ENCODE results near the gene SPATA19.

The SPATA19 gene

DNA sequence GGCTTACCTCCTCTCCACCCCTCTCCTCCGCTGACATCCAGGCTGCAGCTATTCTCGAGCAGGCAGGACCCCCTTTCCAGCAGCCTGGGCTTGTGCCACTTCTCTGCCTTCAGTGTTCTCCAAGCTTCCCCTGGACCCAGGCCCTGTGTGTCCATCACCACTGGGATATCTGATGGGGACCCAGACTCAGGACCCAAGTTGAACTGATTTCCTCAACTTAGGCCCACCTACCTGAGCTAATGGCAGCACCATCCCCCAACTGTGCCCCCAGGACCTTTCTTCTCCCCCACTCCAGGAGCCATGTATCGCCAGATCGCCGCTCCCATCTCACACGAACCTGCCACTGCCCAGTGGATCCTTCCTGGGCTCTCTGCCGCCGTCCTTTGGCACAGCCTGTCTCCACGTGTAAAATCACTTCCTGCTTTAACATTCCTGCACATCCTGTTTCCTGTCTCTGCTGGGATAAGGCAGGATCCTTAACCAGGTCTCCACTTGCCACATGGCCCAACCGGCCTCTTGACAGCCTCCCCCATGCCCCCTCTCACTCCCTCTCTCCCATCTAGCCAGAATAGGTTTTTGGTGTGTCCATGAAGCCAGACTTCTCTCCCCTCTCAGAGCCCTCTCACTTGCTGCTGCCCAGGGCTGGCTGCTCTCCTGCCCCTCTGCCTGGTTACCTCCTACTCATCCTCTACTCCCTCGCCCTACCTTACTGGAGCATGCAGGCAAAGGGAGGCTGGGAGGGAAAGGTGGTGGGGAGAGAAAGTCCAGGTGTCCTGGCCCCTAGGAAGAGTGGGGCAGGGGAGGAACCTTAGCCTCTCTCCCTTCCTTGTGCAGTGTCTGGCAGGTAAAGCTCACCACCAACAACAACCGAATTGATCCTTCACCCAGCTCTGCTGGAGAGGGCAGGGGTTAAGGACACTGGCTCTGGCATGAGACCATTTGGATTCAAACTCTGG is 9.4 kb downstream of the SPATA19 start:
- DNase-seq (ENCODE audit: low read depth in 2 of 2), result no peak

DNA sequence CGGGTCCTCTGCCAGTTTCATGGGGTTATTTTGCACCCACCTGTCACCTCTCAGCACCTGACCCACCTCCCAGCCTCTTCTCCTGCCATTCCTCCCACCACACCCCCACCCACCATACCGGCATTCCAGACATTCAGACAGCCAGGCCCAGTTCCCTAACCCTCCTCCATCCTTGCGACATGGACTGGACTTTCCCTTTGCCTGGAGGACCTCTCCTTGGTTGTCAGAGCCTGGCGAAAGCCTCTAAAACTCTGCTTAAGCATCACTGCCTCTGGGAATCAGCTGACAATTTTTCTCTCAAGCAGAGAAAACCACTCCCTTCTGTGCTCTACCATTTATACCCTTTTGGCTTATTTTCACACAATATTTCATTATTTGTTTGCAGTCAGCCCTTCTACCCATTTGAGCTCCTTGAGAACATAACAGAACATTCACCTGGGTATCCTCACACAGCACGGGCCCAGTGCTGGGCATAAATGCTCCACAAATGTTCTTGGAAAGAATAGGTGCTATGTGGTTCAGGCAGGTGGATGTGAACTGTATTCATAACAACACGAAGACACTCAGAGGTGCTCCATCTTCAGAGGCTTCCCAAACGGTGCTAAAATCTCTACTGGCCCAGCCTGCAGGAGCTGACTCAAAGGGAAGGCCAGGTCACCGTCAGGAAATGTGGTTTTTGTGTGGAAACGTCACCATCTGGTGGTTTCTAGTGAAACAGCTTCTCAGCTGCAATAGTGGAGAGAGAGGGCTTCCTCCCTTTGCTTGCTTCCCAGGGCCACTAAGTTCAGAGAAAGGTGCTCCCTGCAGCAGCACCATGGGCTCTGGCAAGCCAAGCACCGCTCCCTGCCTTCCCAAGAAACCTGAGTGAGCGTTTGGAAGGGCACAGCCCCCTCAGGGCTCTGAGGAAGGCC is 10.4 kb downstream of the SPATA19 start:
- DNase-seq (ENCODE audit: low read depth in 2 of 2), result no peak

DNA sequence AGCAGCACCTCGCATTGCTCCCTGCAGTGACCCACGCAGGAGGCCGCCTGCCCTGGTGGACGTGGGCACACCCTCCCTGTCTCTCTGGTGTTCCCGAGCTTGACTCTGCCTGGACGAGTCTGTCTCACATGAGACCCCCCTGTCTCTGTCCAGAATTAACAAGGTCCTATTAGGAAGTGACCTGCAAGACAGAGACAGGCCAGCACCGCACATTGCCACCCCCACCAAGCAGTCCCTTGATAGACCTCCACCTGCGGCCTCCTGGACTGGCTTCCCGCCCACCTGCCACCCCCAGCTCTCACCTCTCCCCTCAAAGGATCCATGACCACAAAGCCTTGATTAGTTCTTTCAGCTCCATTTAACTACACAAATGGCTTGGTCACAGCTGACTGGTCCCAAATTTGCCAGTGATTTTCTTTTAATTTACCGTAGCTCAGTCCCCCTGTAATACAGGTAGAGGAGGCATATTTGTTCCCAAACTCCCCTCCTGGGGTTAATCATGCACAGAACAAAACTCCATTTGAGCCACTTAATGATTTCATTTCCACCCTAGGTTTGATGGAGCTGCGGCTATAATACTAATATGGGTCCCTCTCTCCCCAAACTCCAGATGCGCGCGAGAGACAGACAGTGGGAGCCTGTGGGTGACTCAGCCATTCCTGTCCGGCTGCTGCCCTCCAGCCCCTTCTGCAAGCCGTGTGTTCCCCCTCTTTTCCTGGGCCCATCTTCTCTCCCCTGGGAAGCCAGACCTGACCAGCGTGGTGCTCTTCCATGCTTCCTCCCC is 11.2 kb downstream of the SPATA19 start:
- no peak for DNase-seq (ENCODE audit: low read depth in 2 of 2)

DNA sequence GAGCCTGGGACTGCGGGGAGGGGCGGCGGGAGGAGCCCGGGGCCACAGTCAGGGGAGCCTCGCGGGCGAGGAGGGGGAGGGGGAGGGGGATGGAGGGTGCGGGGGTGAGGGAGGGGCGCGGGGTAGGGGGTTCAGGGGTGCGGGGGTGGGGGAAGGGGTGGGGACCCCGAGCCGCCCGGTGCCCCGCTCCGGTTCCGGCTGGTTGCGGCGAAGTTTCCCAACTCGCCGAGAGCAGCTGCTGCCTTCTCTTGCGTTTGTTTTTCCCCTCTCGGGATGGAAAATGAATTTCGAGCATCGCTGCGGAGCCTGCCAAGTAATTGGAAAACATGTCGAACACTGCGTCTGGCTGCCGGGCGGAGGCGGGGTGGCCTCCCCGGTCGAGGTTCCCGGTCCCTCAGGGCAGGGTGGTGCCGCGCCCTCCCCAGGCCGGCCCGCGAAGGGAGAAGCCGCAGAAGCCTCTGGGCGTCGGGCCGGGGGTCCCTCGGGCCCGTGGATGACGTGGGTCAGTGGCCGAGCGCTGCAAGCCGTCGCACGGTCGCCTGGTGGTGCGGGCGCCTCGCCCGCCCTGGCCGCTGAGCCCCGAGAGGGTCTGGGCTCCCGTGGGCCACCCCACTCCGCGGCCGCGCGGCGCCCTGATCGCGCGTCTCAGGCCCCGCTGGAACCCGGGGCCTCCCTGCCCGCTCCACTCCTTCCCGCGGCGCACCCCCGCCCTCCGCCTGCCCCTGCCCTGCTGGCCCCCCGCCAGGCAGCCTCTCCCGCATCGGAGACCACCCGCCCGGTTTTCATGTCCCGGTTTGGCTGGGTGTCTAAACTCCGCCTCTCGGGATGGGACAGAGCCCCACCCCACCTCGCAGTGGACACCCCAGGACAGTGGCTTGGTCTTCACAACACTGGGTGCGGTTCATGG is 12.1 kb downstream of the SPATA19 start:
- no peak for DNase-seq (ENCODE audit: low read depth in 2 of 2)

DNA sequence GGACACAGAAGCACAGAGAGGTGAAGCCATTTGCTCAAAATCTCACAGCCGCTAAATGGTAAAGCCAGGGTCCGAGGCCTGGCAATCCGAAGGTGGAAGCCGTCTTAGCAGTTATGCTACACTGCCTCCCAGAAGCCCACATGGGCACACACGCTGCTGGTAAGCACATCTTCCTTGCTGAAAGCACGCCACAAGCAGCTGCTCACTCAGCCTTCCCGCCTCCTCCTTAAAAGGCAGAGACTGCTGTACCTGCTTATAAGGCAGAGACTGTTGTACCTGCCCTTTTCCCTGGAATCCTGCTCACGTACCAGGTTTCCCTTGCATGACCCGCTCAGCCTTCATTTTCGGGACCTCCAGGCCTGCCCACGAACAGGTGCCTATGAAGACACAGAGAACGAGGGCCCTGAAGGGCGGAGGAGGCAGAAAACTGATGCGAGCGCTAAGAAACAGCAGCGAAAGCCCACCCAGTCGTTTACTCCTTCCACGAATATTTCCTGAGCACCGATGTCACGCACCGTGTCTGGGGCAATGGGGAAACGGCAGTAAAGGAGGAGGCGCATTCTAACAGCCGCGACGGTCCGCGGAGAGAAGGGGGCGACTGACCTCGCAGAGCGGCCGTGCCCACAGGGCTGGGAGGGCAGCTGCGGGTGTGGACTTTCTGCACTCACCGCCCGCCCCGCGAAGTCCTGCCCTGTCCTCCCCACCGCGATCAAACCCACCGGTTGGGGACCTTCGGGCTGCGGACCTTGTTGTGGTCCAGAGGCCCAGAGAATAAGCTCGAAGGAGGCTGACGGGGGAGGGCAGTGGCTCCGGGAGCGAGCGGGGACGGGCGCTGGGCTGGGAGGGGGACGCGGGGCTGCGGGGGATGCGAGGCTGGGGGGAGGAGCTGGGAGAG is 13.0 kb downstream of the SPATA19 start:
- DNase-seq (ENCODE audit: low read depth in 2 of 2), result no peak

DNA sequence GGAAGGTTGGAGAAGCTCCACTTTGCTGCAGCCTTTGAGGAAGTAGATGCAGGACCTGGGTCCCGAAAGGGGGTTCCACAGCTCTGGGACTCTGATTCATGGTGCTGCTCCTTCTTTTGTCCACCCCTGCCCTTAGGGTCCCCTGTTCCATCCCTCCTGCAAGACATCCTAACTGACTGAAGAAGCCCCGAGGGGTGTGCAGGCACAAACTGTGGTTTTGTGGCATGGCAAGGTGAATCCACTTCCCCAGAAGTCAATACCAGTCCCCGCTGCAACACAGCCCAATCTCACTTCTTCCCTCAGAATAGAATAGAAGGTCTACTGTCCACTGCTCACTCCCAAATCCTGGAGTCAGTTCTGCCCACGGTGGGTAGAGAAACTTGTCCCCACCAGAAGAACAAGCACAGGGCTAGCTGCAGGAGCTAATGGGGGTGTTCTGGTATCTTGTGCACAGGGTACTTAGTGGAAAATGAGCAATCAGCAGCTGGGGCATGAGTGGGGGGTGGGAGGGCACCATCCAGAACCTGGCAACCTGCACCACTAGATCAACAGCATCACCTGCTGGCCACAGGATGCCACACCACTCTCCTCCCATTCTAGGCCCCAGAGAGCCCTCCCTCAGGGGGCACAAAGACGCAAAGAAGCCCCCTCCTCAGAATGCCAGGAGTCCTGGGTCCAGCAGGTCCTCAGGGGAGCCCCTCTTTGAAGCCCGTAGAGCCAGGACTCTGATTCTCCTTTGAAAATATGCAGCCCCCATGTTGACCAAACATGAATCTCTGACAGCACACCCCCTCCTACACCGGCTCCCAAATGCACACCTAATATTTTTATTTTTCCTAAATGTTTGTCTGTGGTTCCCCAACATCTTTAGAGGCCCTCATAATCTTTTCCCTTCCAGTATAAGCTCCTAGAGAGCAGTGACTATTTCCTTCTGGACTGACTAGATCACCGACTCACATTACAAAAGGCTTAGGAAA is 14.1 kb downstream of the SPATA19 start:
- DNase-seq (ENCODE audit: low read depth in 2 of 2), result no peak

DNA sequence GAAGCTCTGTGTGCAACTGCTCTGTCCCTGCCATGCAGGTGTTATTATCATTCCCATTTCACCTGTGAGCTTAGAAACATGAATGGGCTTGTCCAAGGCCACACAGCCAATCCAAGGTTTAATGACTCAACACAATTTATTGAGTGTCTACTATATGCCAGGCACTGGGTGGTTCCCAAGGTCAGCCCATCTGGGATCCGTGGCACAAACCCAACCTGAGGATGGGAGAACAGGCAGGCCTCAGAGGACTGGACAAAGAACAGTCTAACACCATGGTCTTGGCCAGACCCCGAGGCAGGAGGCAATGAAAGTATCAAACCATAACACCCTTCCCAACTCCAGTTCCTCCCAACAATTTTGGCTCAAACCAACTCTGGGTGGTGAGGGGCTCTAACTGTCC is 15.7 kb downstream of the SPATA19 start:
- DNase-seq (ENCODE audit: low read depth in 2 of 2), result no peak

DNA sequence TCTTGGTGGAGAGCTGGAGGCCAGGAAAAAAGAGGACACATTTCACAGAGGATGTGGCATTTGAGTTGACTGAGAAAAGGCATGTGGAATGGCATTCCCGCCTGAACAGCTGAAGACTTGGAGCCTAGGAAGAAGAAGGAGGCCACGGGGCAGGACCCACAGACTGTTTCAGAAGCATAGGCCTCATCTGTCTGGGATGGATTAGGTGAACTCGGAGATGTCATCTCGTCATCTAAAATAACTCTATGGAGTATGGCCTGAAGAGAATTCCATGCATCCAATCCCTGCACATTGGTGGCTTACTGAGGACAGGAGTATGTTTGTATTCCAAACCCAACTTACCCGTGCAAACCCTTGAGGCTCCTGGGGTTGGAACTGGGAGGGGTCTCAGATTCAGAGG is 16.4 kb downstream of the SPATA19 start:
- no peak for DNase-seq (ENCODE audit: low read depth in 2 of 2)

DNA sequence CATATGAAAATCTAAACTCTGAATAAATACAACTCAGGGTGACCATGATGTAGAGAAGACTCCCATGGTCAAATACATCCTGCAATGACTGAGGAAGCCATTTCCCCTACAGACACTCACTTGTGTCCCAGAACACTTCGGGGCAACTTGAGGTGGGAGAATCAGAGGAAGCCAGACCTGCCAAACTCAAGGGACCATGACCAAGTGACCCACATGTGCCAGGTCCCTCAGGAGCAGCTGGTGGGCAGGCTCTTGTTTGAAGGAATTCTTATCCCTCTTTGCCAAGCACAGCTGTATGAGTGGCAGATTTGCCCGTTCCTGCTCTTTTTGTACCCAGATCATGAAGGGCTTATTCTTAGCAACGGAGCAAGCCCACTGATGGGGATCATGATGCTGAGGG is 17.8 kb downstream of the SPATA19 start:
- DNase-seq (ENCODE audit: low read depth in 2 of 2), result no peak

DNA sequence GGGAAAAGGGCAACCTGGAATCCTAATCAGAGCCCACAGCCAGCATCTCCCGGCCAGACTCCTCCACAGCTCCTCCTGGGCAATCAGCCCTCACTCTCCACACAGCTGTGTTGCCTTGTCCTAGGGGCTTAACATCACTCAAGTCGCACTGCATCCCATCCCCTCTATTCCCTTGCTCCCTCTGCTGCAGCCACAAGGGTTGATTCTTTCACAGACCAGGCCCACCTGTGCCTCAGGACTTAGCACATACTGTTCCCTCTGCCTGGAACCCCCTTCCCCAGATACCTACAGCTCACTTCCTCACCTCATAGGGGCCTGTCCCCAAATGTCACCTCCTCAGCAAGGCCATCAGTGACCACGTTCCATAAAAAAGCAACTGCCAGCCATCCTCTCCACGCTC is 18.4 kb downstream of the SPATA19 start:
- no peak for DNase-seq (ENCODE audit: low read depth in 2 of 2)

DNA sequence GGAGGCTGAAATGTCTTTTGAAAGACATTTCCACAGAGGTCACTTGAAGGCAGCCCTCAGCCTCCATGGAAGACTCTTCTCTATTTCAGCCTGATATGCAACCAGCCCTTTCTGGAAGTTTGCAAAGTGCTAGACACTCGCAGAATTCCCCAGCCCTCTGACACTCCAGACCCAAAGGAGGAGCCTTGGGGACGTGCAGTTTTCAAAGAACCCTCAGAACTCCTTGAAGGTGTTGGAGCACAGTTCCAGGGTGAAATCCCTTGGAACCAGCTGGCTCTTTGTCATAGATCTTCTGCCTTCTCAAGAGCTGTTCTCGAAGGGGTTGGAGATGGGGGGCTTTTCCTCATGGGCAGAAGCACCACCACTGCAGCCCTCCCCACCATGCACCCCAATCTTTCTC is 19.6 kb downstream of the SPATA19 start:
- no peak for DNase-seq (ENCODE audit: low read depth in 2 of 2)

DNA sequence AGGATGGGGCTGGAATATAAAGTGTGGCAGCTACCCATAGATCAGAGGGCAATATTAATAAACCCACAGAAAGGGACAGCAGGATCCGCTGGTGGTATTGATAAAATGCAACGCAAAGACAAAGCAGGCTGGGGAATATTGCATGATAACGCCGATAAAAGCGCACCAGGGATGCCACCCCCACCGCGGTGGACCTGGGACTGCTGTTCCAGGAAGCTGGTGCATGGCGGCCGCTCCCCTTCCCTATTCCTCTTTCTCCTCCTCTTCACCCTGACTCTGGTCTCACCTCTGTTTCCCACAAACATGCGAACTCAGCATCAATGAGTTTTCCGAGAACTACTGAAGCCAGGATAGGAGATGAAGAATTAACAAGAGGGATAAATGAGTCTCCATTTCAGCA is 20.2 kb downstream of the SPATA19 start:
- DNase-seq (ENCODE audit: low read depth in 2 of 2), result no peak

DNA sequence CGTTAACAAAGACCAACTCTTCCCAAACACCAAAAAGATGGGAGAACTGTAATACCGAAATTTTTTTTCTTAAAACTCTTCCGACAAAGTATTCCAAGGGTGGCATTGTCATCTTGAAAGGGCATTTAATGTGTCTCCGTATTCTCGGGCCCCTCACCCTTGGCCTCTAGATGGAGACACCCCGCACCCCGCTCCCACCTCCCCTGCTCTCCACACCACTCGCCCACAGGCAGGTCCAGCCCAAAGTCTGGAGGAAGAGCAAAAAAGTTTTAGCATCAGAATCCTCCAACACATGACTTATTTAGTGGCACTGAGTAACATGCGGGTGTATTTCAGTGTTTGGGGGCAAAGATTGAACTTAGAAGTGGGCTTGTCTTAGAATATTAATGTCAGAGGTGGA is 20.7 kb downstream of the SPATA19 start:
- no peak for DNase-seq (ENCODE audit: low read depth in 2 of 2)

DNA sequence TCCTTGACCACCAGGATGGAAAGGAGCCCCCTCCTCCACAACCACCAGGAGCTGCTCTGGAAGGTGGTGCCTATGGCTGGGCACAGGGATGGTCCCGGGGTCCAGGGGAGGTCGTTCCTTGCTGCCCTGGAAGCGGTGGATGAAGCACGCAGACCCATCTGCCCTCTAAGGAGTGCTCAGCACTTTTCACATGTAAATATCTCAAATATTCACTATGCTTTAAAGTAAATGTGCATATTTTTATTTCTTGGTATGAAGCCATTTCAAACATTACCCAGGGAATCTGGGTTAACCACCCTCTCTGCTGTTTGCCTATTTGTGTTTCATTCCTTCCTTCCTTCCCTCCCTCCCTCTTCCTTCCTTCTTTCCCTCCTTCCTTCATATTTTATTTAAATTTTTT is 21.7 kb downstream of the SPATA19 start:
- DNase-seq (ENCODE audit: low read depth in 2 of 2), result no peak

DNA sequence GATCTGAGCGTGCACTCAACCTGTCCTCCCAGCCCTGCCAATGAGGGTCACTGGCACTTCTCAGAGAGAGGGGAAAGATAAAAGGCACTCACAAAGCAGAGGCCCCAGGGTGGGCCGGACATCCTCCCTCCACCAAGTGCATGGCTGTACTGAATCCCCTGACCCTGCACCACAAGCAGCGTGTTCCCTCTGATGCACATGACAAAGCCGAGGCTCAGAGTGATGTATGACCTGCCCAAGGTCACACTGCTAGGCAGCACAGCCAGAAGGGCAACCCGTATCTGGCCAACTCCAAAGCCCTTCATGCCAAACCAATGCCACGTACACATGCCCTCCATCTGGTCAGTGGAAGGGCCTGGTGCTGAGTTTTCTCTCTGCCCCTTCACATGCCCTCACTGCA is 22.1 kb downstream of the SPATA19 start:
- no peak for DNase-seq (ENCODE audit: low read depth in 2 of 2)

DNA sequence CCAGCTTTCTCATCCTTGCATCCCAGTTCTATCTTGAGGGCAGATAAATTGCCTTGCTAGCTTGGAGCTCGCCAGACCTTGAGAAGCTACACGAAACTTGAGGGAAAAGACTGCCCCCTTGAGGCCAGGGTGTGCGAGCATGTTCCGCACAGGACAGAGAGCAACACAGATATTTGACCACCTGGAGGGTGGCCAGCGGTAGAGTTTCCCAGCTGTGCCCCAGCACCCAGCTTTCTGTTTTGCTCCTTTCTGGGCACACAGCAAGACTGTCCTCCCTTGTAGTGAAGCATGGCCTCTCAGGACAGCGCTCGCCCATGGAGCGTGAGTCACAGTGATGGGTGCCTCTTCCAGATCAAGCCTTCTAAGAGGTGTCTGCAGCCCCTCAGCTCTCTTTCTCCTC is 23.5 kb downstream of the SPATA19 start:
- no peak for DNase-seq (ENCODE audit: low read depth in 2 of 2)

DNA sequence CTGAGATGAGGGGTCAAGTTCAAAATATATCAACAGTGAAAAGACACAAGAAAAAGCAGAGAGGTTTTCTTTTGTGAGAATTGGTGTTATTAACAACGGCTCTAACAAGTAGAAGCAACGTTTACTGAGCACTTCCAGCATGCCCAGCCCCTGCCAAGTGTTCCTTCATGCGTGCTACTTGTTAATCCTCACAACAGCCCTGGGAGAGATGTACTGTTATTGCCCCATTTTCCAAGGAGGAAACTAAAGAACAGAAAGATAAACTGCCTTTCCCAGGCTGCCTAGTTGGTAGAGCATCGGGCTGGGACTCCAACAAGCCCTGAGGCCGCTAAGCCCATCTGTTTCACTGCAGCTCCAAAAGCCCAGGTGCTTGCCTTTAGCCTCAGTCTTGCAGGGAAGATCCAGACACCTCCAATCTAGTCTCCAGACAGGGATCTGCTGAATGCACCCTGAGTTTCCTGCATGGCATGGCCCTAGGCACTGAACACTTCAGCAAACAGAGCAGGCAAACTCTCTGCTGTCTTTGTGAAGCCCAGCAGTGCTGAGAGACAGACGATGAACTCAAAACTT is 25.5 kb downstream of the SPATA19 start:
- no peak for DNase-seq (ENCODE audit: low read depth in 2 of 2)

DNA sequence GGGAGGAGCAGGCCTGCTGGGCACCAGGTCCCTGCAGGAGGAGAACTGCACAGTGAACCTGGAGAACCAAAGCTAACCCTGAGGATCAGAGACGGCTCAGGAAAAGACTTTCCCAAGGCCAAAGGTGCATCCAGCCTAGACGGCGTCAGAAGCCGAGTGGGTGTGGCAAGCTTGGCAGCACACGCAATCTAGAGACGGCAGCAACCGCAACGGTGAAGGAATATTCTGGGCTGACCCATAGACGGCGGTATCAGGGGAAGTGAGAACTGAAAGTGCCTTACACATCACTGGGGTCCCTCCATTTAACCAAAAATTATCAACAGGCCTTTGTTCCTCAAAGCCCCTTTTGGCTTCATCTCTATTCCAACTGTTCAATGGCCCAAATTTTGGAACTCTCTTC is 26.2 kb downstream of the SPATA19 start:
- DNase-seq (ENCODE audit: low read depth in 2 of 2), result no peak

All from stimulated activated CD4-positive, alpha-beta T cell treated with anti-CD3 and anti-CD28 coated beads, Interleukin-1b, Interleukin-23, amount 100 ng/mL, for 1 hour (primary cell).